ENCODE results near the gene VPS37C. TPM values are rescaled to one million over a fixed set of nuclear protein-coding genes. Genes with fewer than 3 reads are reported as not detected.

The VPS37C gene
- total and polyA plus RNA-seq, 9 of the 15 experiments (the other 6 are each of a cell fraction or from before 2014, with no cell fraction given) = 0.62 to 29.8 (median 11.5) TPM

GRCh38 chr11:61151545-61152252 lies 9.5 kb downstream of the VPS37C start (continued):
- TF ChIP-seq, protein P1, sequence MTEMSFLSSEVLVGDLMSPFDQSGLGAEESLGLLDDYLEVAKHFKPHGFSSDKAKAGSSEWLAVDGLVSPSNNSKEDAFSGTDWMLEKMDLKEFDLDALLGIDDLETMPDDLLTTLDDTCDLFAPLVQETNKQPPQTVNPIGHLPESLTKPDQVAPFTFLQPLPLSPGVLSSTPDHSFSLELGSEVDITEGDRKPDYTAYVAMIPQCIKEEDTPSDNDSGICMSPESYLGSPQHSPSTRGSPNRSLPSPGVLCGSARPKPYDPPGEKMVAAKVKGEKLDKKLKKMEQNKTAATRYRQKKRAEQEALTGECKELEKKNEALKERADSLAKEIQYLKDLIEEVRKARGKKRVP (CRISPR knock-in tag; IDR thresholded peaks at IDR 0.05) = no peak
- TF ChIP-seq CCNT2 (IDR thresholded peaks at IDR 0.05; ENCODE audit: borderline replicate concordance, extremely low read depth, insufficient read length, low read depth, low read length) (peak; percentile 34), FOXK1 (CRISPR knock-in tag; IDR thresholded peaks at IDR 0.05; ENCODE audit: borderline replicate concordance) (no peak), MEIS2 (IDR thresholded peaks at IDR 0.05; ENCODE audit: partially characterized antibody) (peak; percentile 71), CBX8 (IDR thresholded peaks at IDR 0.05; ENCODE audit: borderline replicate concordance, extremely low read depth, low read depth, low read length, poor library complexity, severe bottlenecking) (no peak), ETS2 (tag; IDR thresholded peaks at IDR 0.05; ENCODE audit: borderline replicate concordance, poor library complexity, severe bottlenecking) (no peak), FOXM1 (IDR thresholded peaks at IDR 0.05; ENCODE audit: low read depth) (peak; percentile 15; the same call in 1 of the 2 replicates), FOXM1 (CRISPR knock-in tag; IDR thresholded peaks at IDR 0.05; ENCODE audit: low read depth) (no peak), NCOA6 (IDR thresholded peaks at IDR 0.05) (no peak), CREM (IDR thresholded peaks at IDR 0.05; ENCODE audit: low read depth) (no peak), MCM2 (IDR thresholded peaks at IDR 0.05; ENCODE audit: low read depth) (no peak), ZBTB1 (CRISPR knock-in tag; IDR thresholded peaks at IDR 0.05; ENCODE audit: borderline replicate concordance, low read depth) (no peak), TRIM24 (IDR thresholded peaks at IDR 0.05) (peak; percentile 72 to 83), TGIF2 (CRISPR knock-in tag; IDR thresholded peaks at IDR 0.05) (no peak), ZBTB49 (CRISPR knock-in tag; IDR thresholded peaks at IDR 0.05; ENCODE audit: borderline replicate concordance) (no peak), HDAC6 (IDR thresholded peaks at IDR 0.05; ENCODE audit: low read depth, low read length) (no peak)
- TF ChIP-seq, protein P2, sequence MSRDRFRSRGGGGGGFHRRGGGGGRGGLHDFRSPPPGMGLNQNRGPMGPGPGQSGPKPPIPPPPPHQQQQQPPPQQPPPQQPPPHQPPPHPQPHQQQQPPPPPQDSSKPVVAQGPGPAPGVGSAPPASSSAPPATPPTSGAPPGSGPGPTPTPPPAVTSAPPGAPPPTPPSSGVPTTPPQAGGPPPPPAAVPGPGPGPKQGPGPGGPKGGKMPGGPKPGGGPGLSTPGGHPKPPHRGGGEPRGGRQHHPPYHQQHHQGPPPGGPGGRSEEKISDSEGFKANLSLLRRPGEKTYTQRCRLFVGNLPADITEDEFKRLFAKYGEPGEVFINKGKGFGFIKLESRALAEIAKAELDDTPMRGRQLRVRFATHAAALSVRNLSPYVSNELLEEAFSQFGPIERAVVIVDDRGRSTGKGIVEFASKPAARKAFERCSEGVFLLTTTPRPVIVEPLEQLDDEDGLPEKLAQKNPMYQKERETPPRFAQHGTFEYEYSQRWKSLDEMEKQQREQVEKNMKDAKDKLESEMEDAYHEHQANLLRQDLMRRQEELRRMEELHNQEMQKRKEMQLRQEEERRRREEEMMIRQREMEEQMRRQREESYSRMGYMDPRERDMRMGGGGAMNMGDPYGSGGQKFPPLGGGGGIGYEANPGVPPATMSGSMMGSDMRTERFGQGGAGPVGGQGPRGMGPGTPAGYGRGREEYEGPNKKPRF (IDR thresholded peaks at IDR 0.05; ENCODE audit: low read depth, low read length) = no peak
- TF ChIP-seq, protein P3, sequence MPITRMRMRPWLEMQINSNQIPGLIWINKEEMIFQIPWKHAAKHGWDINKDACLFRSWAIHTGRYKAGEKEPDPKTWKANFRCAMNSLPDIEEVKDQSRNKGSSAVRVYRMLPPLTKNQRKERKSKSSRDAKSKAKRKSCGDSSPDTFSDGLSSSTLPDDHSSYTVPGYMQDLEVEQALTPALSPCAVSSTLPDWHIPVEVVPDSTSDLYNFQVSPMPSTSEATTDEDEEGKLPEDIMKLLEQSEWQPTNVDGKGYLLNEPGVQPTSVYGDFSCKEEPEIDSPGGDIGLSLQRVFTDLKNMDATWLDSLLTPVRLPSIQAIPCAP (CRISPR knock-in tag; IDR thresholded peaks at IDR 0.05; ENCODE audit: borderline replicate concordance) = no peak
